Kidney (tissue), 14 donors: ENCODE results near the gene IL25. TPM values are rescaled to one million over a fixed set of nuclear protein-coding genes. Genes with fewer than 3 reads are reported as not detected.
A peak's percentile ranks its signal among the peaks of the same experiment; 100 is the strongest.

Source experiments
- DNase-seq, 5 donors: peaks; one replicate each; pipeline ENCODE4 v3.0.0-alpha.2; 2013 to 2020
- FAIRE-seq: peaks from 2 replicates; lab custom pipeline; 2012; peaks lifted over from hg19 to GRCh38; lab: Jason Lieb, UNC
- H3K27ac ChIP-seq, 2 donors: one replicate each; pipeline ENCODE4 v1.7.0; 2013; ENCODE audit warnings: low read depth in 2 of 2, low read length in 2 of 2, inconsistent platforms in 1 of 2
- H3K27me3 ChIP-seq: one replicate; pipeline ENCODE4 v1.7.1; 2013; ENCODE audit warnings: low read length, inconsistent platforms; ENCODE audit not compliant: control insufficient read depth, insufficient read depth
- H3K36me3 ChIP-seq, 3 donors: one replicate each; pipeline versions ENCODE4 v1.7.0 to v1.7.1; 2013; ENCODE audit warnings: low read length in 3 of 3, control low read depth in 1 of 3, inconsistent platforms in 1 of 3; ENCODE audit not compliant: insufficient read depth in 3 of 3, control insufficient read depth in 2 of 3
- H3K4me1 ChIP-seq, 3 donors: one replicate each; pipeline versions ENCODE4 v1.7.0 to v1.7.1; 2013; ENCODE audit warnings: low read length in 3 of 3, inconsistent platforms in 1 of 3, low read depth in 1 of 3; ENCODE audit not compliant: control insufficient read depth in 2 of 3, insufficient read depth in 2 of 3
- H3K4me3 ChIP-seq, 3 donors: one replicate each; pipeline versions ENCODE4 v1.7.0 to v1.8.1; 2013; ENCODE audit warnings: low read length in 3 of 3, control low read depth in 1 of 3, inconsistent platforms in 1 of 3
- H3K9ac ChIP-seq, 3 donors: one replicate each; pipeline versions ENCODE4 v1.7.0 to v1.7.1; 2013; ENCODE audit warnings: low read length in 3 of 3, control low read depth in 1 of 3, inconsistent platforms in 1 of 3
- H3K9me3 ChIP-seq, 3 donors: one replicate each; pipeline versions ENCODE4 v1.7.0 to v1.7.1; 2013; ENCODE audit warnings: low read length in 3 of 3, control low read depth in 1 of 3, inconsistent platforms in 1 of 3; ENCODE audit not compliant: control insufficient read depth in 2 of 3, insufficient read depth in 1 of 3
- CTCF ChIP-seq: IDR thresholded peaks from 3 replicates; pipeline ENCODE4 v1.5.1; 2012; ENCODE audit warnings: mild to moderate bottlenecking, moderate library complexity, borderline replicate concordance; ENCODE audit not compliant: insufficient read depth; ENCODE audit errors: extremely low read depth
- intact Hi-C: fragments of 100-400 bp; cut with DNase I; formaldehyde crosslinking; loops from one replicate; pipeline ENCODE4 v1.11.1; 2022
- polyA plus RNA-seq: library from polyadenylated mRNA; stranded (reverse); fragments of 350-450 nt; fragmentation: Illumina TruSeq; extraction: RNeasy Lipid Tissue Mini Kit (QIAGEN cat#74804); gene quantifications from one replicate; pipeline ENCODE4 v1.2.3, GENCODE V29; 2014; ENCODE audit warnings: low read depth, low replicate concordance; ENCODE audit not compliant: insufficient read depth
- total RNA-seq: library from RNA; stranded (reverse); fragmentation: NEBNext Ultra II Directional; extraction: Animal tissue kit (Norgen Biotek cat#: 25700); gene quantifications from one replicate; pipeline ENCODE4 v1.2.1, GENCODE V29; 2021
- donor health status: control.
- donor health status: control.
- donor health status: control.
- donor health status: control.
- donor health status: control.
- donor health status: DM: yes; HTN: yes; CAD: no.
- donor health status: Normal renal cell carcinoma (clear cell type).

Gene IL25
- total and polyA plus RNA-seq, 2 donors from 2014 or later, result not detected

GRCh38 chr14:23392613-23393012 lies 20.0 kb downstream of the IL25 start:
- DNase-seq, result no peak
- no peaks in the 10 kb centered on the region for H3K9me3 ChIP-seq
- no peaks in the 10 kb centered on the region for H3K4me1 ChIP-seq
- H3K36me3 ChIP-seq, result no peaks in the 10 kb centered on the region
- H3K27me3 ChIP-seq, result no peaks in the 10 kb centered on the region
- no peak for TF ChIP-seq CTCF
- FAIRE-seq, result no peak
- intact Hi-C loops, result no loop called here
- H3K9ac ChIP-seq, result no peak overlapping the region
- H3K27ac ChIP-seq, result no peak overlapping the region
- H3K4me3 ChIP-seq, result no peak overlapping the region

- Histone ChIP-seq H3K9me3 (no peaks in the 10 kb centered on the region), H3K9ac (no peak overlapping the region), H3K4me1 (no peaks in the 10 kb centered on the region), H3K27me3 (no peaks in the 10 kb centered on the region), H3K4me3 (no peak overlapping the region), H3K36me3 (no peaks in the 10 kb centered on the region), H3K27ac (no peak overlapping the region)
- DNase-seq (no peak), FAIRE-seq (no peak)
- intact Hi-C loops, result no loop called here
- TF ChIP-seq CTCF, result no peak
Observed at GRCh38 chr14:23396126-23396525, 23.5 kb downstream of the IL25 start.

- no peak for TF ChIP-seq CTCF
- H3K36me3 ChIP-seq, result no peaks in the 10 kb centered on the region
- H3K27me3 ChIP-seq, result no peaks in the 10 kb centered on the region
- H3K4me3 ChIP-seq, result no peak overlapping the region
- intact Hi-C loops, result no loop called here
- DNase-seq (no peak), FAIRE-seq (no peak)
- H3K9me3 ChIP-seq, result no peaks in the 10 kb centered on the region
- no peaks in the 10 kb centered on the region for H3K4me1 ChIP-seq
- no peak overlapping the region for H3K9ac ChIP-seq
- no peak overlapping the region for H3K27ac ChIP-seq
Observed at GRCh38 chr14:23396781-23397407, 24.3 kb downstream of the IL25 start.

- Histone ChIP-seq H3K9me3 (no peaks in the 10 kb centered on the region), H3K36me3 (no peaks in the 10 kb centered on the region), H3K9ac (no peak overlapping the region), H3K4me1 (no peaks in the 10 kb centered on the region), H3K27me3 (no peaks in the 10 kb centered on the region), H3K4me3 (no peak overlapping the region), H3K27ac (no peak overlapping the region)
- intact Hi-C loops, result no loop called here
- FAIRE-seq (no peak), DNase-seq (peak in 1 of 5 donors; percentile 26)
- TF ChIP-seq CTCF, result no peak
Observed at GRCh38 chr14:23398348-23398747, 25.7 kb downstream of the IL25 start.
